Skeletal muscle cell (primary cell): Measurements from ENCODE around the gene EDIL3.
"Not testable (repeated sequence)": the region's sequence is repeated elsewhere in the genome, so short reads cannot be mapped to it uniquely, and the experiment has no call there.

Experiments used
- DNase-seq: peaks from one replicate; pipeline ENCODE4 v3.0.0-alpha.2; 2010; ENCODE audit warnings: low read depth
- H3K4me3 ChIP-seq: 2 replicates; pipeline ENCODE4 v1.5.1; 2011; ENCODE audit warnings: low read depth, mild to moderate bottlenecking, control low read depth, low read length, moderate library complexity

EDIL3 gene

GRCh38 chr5:84309850-84310249 lies 74.8 kb downstream of the EDIL3 start:
- not testable (repeated sequence) for DNase-seq

DNA sequence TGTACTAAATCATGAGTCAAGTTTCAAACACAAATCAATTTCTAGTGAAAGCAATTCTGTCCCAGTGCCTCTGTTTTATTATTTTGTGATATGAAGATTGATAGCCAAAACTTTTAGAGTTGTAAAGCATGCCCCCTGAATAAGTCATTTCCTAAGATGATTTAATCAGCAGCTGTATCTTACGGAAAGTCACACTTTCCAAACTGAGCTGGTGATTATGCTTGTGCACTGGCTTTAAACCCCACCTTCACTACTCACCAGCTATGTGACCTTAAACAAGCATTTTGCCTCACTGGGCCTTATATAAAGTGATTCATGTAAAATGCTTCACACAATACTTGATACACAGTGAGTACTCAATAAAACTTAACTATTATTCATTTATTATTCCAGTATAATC lies 78.1 kb downstream of the EDIL3 start:
- no peak overlapping the region for H3K4me3 ChIP-seq
- DNase-seq, result no peak

More at GRCh38 chr5:84309850-84310249, 74.8 kb downstream of the EDIL3 start:
- H3K4me3 ChIP-seq, result not testable (repeated sequence)

DNA sequence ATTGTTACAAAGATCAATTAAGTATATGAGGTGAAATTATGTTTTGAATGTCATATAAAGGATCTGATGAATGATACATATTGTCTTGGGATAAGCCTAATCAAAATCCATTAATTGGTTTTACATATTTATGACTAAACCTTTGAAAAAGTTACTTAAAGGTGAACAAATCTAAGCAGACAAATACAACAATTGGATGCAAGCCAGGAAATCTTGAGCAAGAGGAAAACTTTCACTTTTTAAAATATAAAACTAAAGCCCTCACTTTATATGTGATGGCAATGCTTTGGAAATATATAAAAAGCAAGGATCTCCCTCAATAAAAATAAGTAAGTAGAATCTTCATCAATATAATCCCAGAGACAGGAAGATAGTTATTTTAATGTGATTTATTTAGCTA lies 80.1 kb downstream of the EDIL3 start:
- H3K4me3 ChIP-seq, result no peak overlapping the region
- DNase-seq, result no peak

DNA sequence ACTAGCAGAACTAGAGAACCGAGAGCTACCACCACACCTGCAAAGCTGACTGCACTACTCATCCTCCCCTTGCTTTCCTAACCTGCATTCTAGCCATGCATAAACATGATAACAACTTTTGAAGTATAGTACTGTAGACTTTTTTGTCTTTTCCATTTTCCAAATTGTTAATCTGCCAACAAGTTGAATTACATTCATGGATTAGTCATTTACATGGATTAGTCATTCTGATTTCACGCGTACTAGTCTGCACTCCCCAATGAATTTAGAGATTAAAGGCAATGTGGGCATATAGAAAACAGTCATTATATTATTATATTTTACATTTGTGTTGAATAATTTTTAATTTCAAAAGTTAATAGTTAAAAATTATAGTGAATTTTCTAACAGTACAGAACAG lies 81.4 kb downstream of the EDIL3 start:
- DNase-seq, result no peak
- no peak overlapping the region for H3K4me3 ChIP-seq

DNA sequence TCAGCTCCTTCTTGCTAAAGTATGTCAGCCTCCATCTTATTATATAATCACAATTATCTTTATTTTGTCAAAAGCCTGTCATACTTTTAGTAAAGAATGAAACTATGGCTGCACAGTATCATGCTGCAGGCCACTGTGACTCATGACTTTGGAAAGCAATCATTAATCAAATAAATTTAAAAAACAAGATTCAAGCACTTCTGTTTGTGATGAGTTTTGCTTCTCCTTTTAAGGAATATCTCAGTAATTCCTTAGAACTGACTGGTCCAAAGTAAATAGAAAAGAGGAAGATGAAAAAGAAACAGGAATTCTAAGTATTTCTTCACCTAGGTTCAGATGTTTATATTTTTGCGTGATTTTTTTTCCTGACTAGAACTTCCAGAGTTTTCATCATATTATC lies 83.1 kb downstream of the EDIL3 start:
- no peak for DNase-seq
- H3K4me3 ChIP-seq, result no peak overlapping the region

DNA sequence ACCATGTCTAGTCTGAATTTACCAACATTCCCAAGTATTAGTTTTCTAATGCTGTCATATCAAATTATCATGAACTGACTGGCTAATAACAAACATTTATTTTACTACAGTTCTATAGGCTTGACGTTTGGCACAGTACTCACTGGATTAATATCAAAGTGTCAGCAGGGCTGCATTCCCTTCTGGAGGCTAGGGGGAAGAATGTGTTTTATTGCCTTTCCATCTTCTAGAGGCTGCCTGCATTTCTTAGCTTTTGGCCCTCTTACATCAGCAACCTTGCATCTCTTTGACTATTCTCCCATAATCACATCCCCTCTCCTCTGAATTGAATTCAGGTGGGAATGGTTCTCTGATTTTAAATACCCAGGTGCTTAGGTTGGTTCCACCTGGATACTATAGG lies 84.7 kb downstream of the EDIL3 start:
- no peak for DNase-seq
- H3K4me3 ChIP-seq, result no peak overlapping the region

- no peak for DNase-seq
- H3K4me3 ChIP-seq, result no peak overlapping the region
These were observed 86.1 kb downstream of the EDIL3 start for GRCh38 chr5:84298628-84299027.

GRCh38 chr5:84297641-84298040 lies 87.0 kb downstream of the EDIL3 start:
- H3K4me3 ChIP-seq, DNase-seq: not testable (repeated sequence)

GRCh38 chr5:84292788-84293653 lies 91.7 kb downstream of the EDIL3 start:
- no peak overlapping the region for H3K4me3 ChIP-seq
- no peak for DNase-seq

DNA sequence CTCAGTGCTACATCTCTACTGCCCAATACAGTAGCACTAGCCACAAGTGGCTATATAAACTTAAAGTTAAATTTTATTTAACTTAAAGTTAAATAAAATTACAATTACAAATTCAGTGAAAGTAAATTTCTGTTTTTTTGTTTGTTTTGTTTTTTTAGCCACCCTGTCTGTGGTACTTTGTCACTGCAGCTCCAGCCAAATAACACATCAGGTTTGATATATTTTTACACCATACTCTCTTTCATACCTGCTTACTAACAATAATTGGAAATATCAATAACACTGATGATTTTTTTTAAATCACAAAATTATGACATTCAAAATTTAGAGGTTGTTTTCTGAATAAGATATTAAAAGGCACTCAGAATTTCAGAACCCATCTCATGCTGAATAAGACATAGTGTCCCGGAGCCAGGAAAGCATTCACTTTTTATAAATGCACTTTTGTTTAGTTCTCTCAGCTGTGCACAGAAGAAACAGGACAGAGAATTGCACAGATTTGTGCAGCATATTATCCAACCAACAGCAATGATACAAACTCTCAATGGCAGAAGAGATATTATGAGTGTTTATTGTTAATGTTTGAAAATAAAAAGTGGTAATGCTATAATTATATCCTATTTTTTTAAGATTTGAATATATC lies 92.6 kb downstream of the EDIL3 start:
- H3K4me3 ChIP-seq, result no peak overlapping the region
- no peak for DNase-seq

- H3K4me3 ChIP-seq, result no peak overlapping the region
- DNase-seq, result no peak
These were observed 94.0 kb downstream of the EDIL3 start for GRCh38 chr5:84290673-84291072.

DNA sequence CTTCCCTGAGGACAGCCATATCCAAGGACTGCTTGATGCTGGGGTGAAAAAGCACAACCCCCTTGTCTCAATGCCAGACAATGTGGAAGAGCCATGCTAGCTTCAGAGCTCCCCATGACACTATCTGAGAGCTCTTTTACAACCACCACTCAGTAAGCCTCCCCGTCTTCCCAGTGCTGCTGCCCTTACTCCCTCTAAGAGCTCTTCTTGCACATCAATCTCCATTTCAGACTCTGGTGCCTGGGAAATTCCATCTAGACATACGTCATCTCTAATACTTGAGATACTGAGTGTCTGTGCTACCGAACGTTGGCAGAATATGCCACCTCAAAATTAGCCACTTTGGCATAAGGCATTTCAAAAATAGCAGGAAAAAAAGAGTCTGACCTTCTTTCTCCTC lies 94.5 kb downstream of the EDIL3 start:
- no peak overlapping the region for H3K4me3 ChIP-seq
- DNase-seq, result no peak

DNA sequence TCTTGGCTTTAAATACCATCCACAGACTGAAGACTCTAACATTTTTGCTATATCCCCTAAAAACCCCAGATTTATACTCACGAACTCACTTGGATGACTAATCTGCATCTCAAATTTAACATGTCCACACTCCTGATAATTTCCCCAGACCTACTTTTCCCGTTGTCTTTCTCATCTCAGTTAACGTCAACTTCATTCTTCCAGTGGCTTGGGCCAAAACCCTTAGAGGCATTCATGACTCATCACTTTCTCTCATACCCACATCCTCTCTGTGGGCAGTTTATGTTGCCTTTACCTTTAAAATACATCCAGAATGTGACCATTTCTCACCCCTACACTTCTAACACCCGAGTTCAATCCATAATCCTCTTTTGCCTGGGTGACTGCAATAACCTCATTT lies 96.7 kb downstream of the EDIL3 start:
- peak; percentile 83 for DNase-seq
- H3K4me3 ChIP-seq, result no peak overlapping the region

DNA sequence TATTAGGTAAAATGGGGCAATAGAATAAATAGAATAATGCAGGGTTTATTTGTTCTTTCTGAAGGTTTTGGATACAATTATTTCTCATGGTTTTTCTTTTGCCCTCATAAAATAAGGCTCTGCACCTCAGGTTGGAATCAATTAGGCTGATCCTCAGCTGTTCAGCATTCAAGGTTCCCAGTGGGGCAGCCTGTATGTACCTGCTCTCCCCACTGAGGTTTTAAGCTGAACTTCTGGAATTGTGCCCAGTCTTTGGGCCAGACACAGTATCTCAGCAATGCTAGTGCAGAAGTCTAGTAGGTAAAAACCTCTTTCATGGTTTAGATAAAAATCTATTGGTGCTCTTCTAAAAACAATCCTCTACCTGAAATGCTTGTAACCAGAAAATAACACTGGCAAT lies 98.0 kb downstream of the EDIL3 start:
- DNase-seq, result no peak
- no peak overlapping the region for H3K4me3 ChIP-seq

DNA sequence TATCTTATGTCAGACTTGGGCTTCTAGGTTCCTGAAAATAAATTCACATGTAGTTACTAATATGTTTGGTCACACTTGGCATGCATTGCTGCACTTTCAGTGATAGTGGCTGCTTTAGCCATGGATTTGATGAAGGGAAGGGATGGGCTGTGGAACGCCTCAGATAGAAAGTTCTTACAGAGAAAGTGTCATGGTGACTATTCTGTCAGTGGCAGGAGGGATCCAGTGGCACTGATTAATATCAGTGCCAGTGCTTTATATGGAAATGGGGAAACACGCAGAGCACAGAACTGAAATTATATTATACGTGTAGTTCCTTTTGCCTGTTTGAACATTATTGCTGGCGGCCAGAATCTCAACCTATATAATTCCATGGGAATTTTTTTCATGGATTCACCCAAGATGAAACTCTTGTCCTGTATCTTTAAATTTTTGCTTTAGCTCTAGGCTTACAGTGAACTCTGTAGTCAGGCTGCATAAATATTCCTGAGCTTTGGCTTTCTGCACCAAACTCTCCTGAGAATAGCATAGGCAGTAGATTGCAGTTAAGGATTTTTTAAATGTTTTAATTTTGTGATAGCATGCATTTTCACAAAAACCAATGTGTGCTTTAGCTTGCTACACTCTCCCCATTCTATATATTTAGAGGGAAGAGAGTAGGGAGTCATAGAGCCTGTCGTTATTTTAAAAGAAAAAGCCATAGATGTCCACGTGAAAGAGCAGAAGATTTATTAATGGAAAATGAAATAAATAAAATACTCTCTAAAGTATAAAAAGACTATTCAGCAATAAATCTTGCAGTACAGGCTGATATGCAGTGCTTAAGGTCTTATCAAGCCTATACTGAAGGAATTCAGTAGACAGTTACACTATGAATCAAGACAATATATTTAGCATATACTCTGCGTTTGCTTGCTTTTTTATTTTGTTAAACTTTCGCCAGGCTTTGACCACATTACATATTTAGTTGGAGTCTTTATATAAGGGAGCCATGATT lies 98.7 kb downstream of the EDIL3 start:
- DNase-seq, result peak; percentile 6
- H3K4me3 ChIP-seq, result no peak overlapping the region

DNA sequence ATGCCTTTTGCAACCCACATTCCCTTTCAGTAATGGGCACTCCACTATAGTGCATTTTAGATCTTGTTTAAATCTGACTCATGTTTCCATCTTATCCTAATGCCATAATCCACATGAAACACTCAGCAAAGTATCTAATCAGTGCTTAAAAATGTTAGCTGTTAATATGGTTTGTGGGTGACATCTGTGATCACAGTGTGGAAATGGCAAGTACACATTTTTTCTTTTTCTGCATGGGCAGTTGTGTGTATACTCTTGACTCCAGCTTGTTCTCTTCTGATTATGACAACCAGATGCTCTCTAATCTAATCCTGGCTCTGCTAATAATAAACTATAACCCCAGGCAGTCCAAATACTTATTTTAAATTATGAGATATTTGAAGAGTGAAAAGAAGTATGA lies 103.3 kb downstream of the EDIL3 start:
- no peak overlapping the region for H3K4me3 ChIP-seq
- no peak for DNase-seq

GRCh38 chr5:84279234-84279633 lies 105.4 kb downstream of the EDIL3 start:
- H3K4me3 ChIP-seq, result no peak overlapping the region
- DNase-seq, result no peak

DNA sequence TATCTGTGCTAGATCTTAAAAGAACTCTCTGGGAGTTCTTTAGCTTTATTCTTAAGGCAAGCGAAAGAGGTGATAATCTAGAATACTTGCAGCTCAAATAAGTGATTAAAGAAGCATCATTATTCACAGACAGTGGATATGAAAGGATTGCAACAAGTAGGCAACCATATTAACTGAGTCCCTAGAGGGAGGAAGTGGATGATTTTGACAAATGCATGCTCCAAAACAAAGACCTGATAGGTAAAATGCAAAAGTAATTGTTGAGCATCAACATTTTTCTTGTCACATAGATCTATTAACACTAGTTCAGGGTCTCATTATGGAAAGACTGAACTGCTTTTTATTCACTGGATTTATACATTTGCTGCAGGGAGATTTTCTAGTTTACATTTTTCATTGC lies 109.1 kb downstream of the EDIL3 start:
- no peak overlapping the region for H3K4me3 ChIP-seq
- DNase-seq, result no peak

DNA sequence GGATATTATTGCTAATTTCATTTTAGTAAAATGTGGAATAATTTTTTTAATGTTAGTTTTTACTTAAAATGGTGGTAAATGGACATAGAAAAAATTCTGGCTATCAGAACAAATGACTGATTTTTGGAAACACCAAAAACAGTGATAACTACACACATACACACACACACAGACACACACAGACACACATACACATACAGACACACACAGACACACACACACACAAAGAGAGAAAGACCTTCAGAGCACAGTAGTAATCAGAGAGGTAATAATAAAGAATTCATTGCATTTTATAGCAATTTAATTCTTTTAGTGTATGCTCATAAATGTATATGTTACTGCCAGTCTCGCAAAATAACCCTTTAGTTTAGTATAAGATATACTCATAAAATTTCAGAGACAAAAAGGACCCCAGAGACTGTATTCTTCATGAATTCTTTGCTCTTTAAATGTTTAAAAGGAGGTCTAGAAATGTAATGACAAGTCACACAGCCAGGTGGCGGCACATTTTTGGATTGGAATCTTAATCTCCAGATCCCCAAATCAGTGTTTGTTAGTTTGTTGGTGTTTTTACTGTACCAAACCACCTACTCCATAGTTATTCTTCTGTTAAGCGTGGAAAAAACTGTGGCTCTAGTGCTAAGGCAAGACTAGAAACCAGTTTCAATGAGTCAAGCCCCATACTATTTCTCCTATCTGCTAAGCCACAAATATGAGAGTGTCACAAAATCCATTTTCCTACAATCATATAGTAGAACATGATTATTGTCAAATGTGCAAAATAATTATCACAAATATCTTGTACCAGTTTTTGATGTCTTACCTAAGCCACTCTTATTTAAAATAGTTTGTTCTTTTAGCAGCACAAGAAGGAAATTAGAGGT lies 109.9 kb downstream of the EDIL3 start:
- peak; percentile 4 for DNase-seq

More for the DNA sequence above, 109.9 kb downstream of the EDIL3 start:
- no peak overlapping the region for H3K4me3 ChIP-seq
